ENCODE results near the gene ATP2B3. TPM values are rescaled to one million over a fixed set of nuclear protein-coding genes. Genes with fewer than 3 reads are reported as not detected.

Gene ATP2B3
- total RNA-seq, 2 experiments from 2014 or later, result not detected

GRCh38 chrX:153522259-153522658 lies 4.8 kb downstream of the ATP2B3 start:
- DNase-seq, result no peak
- CTCF ChIA-PET, result no interaction called here
- no peak for ATAC-seq
- Mint-ChIP-seq H3K9me3 (ENCODE audit: low read depth) (no peaks in the 10 kb centered on the region), H3K4me1 (no peaks in the 10 kb centered on the region), H3K27me3 (peaks cover 16% of the 10 kb centered on the region), H3K4me3 (no peak overlapping the region), H3K27ac (no peak overlapping the region), H3K36me3 (no peaks in the 10 kb centered on the region)

- Mint-ChIP-seq H3K36me3 (no peaks in the 10 kb centered on the region), H3K4me1 (no peaks in the 10 kb centered on the region), H3K4me3 (no peak overlapping the region), H3K9me3 (ENCODE audit: low read depth) (no peaks in the 10 kb centered on the region), H3K27ac (no peak overlapping the region), H3K27me3 (peaks cover 15% of the 10 kb centered on the region)
- CTCF ChIA-PET, result no interaction called here
- DNase-seq, result no peak
- no peak for ATAC-seq
Measured at GRCh38 chrX:153523269-153523668, 5.8 kb downstream of the ATP2B3 start.

GRCh38 chrX:153524234-153524633 lies 6.8 kb downstream of the ATP2B3 start:
- CTCF ChIA-PET, result interaction anchor here (1.0 kb wide), 1 partner anchor 15 kb away, joined by 3 read pairs; no protein-coding TSS in a partner anchor
- Mint-ChIP-seq H3K27me3 (peaks cover 9% of the 10 kb centered on the region), H3K4me3 (no peak overlapping the region), H3K9me3 (ENCODE audit: low read depth) (no peaks in the 10 kb centered on the region), H3K36me3 (no peaks in the 10 kb centered on the region), H3K4me1 (no peaks in the 10 kb centered on the region), H3K27ac (no peak overlapping the region)
- DNase-seq (no peak), ATAC-seq (no peak)

GRCh38 chrX:153525451-153525850 lies 8.0 kb downstream of the ATP2B3 start:
- CTCF ChIA-PET, result no interaction called here
- H3K27ac Mint-ChIP-seq, result no peak overlapping the region
- no peak for ATAC-seq

GRCh38 chrX:153526042-153526441 lies 8.6 kb downstream of the ATP2B3 start:
- no peak for ATAC-seq
- H3K4me1 Mint-ChIP-seq, result no peaks in the 10 kb centered on the region
- H3K27me3 Mint-ChIP-seq, result peaks cover 3% of the 10 kb centered on the region
- no peak overlapping the region for H3K4me3 Mint-ChIP-seq
- DNase-seq, result no peak
- CTCF ChIA-PET, result interaction anchor here (1.5 kb wide), 1 partner anchor 19 kb away, joined by 3 read pairs; no protein-coding TSS in a partner anchor
- H3K9me3 Mint-ChIP-seq (ENCODE audit: low read depth), result no peaks in the 10 kb centered on the region
- H3K36me3 Mint-ChIP-seq, result no peaks in the 10 kb centered on the region
- no peak overlapping the region for H3K27ac Mint-ChIP-seq

More at GRCh38 chrX:153525451-153525850, 8.0 kb downstream of the ATP2B3 start:
- no peak overlapping the region for H3K4me3 Mint-ChIP-seq
- DNase-seq, result no peak
- H3K36me3 Mint-ChIP-seq, result no peaks in the 10 kb centered on the region
- H3K9me3 Mint-ChIP-seq (ENCODE audit: low read depth), result no peaks in the 10 kb centered on the region
- peaks cover 6% of the 10 kb centered on the region for H3K27me3 Mint-ChIP-seq
- no peaks in the 10 kb centered on the region for H3K4me1 Mint-ChIP-seq

- CTCF ChIA-PET, result interaction anchor here (1.5 kb wide), 1 partner anchor 20 kb away, joined by 3 read pairs; no protein-coding TSS in a partner anchor
- Mint-ChIP-seq H3K36me3 (no peaks in the 10 kb centered on the region), H3K4me1 (no peaks in the 10 kb centered on the region), H3K4me3 (no peak overlapping the region), H3K9me3 (ENCODE audit: low read depth) (no peaks in the 10 kb centered on the region), H3K27me3 (peaks cover 3% of the 10 kb centered on the region), H3K27ac (no peak overlapping the region)
- ATAC-seq, result no peak
- DNase-seq, result no peak
Measured at GRCh38 chrX:153526801-153527200, 9.4 kb downstream of the ATP2B3 start.

- Mint-ChIP-seq H3K27me3 (no peaks in the 10 kb centered on the region), H3K4me1 (no peaks in the 10 kb centered on the region), H3K36me3 (no peaks in the 10 kb centered on the region), H3K4me3 (no peak overlapping the region), H3K27ac (no peak overlapping the region), H3K9me3 (ENCODE audit: low read depth) (no peaks in the 10 kb centered on the region)
- ATAC-seq (no peak), DNase-seq (no peak)
- CTCF ChIA-PET, result interaction anchor here (1.5 kb wide), 1 partner anchor 20 kb away, joined by 3 read pairs; no protein-coding TSS in a partner anchor
Measured at GRCh38 chrX:153527208-153527607, 9.8 kb downstream of the ATP2B3 start.

- CTCF ChIA-PET, result interaction anchor here (1.0 kb wide), 1 partner anchor 9 kb away, joined by 4 read pairs; no protein-coding TSS in a partner anchor
- Mint-ChIP-seq H3K4me3 (no peak overlapping the region), H3K27ac (no peak overlapping the region), H3K36me3 (no peaks in the 10 kb centered on the region), H3K27me3 (no peaks in the 10 kb centered on the region), H3K4me1 (no peaks in the 10 kb centered on the region), H3K9me3 (ENCODE audit: low read depth) (no peaks in the 10 kb centered on the region)
- DNase-seq (no peak), ATAC-seq (no peak)
Measured at GRCh38 chrX:153530411-153531129, 13.1 kb downstream of the ATP2B3 start.

- H3K27me3 Mint-ChIP-seq, result no peaks in the 10 kb centered on the region
- ATAC-seq, result no peak
- no peaks in the 10 kb centered on the region for H3K9me3 Mint-ChIP-seq (ENCODE audit: low read depth)
- CTCF ChIA-PET, result interaction anchor here (1.6 kb wide), 1 partner anchor 103 kb away, joined by 3 read pairs; no protein-coding TSS in a partner anchor
- no peaks in the 10 kb centered on the region for H3K36me3 Mint-ChIP-seq
- H3K4me3 Mint-ChIP-seq, result no peak overlapping the region
- no peak overlapping the region for H3K27ac Mint-ChIP-seq
- DNase-seq, result no peak
- no peaks in the 10 kb centered on the region for H3K4me1 Mint-ChIP-seq
Measured at GRCh38 chrX:153533091-153533490, 15.6 kb downstream of the ATP2B3 start.

- H3K27me3 Mint-ChIP-seq, result no peaks in the 10 kb centered on the region
- CTCF ChIA-PET, result interaction anchor here (3.8 kb wide), 1 partner anchor 129 kb away, joined by 96 read pairs; no protein-coding TSS in a partner anchor
- no peak overlapping the region for H3K4me3 Mint-ChIP-seq
- H3K27ac Mint-ChIP-seq, result no peak overlapping the region
- H3K9me3 Mint-ChIP-seq (ENCODE audit: low read depth), result no peaks in the 10 kb centered on the region
- no peak for DNase-seq
- H3K4me1 Mint-ChIP-seq, result no peaks in the 10 kb centered on the region
- no peaks in the 10 kb centered on the region for H3K36me3 Mint-ChIP-seq
- no peak for ATAC-seq
Measured at GRCh38 chrX:153537080-153537479, 19.6 kb downstream of the ATP2B3 start.

GRCh38 chrX:153537526-153538295 lies 20.3 kb downstream of the ATP2B3 start:
- Mint-ChIP-seq H3K4me3 (no peak overlapping the region), H3K9me3 (ENCODE audit: low read depth) (no peaks in the 10 kb centered on the region), H3K27me3 (no peaks in the 10 kb centered on the region), H3K4me1 (no peaks in the 10 kb centered on the region), H3K27ac (no peak overlapping the region), H3K36me3 (no peaks in the 10 kb centered on the region)
- ATAC-seq (no peak), DNase-seq (no peak)
- CTCF ChIA-PET, result interaction anchor here (3.8 kb wide), 1 partner anchor 128 kb away, joined by 96 read pairs; no protein-coding TSS in a partner anchor

GRCh38 chrX:153538424-153538823 lies 21.0 kb downstream of the ATP2B3 start:
- Mint-ChIP-seq H3K27me3 (no peaks in the 10 kb centered on the region), H3K27ac (no peak overlapping the region), H3K36me3 (no peaks in the 10 kb centered on the region), H3K4me1 (no peaks in the 10 kb centered on the region), H3K9me3 (ENCODE audit: low read depth) (no peaks in the 10 kb centered on the region), H3K4me3 (no peak overlapping the region)
- DNase-seq (no peak), ATAC-seq (no peak)
- CTCF ChIA-PET, result interaction anchor here (1.0 to 3.8 kb wide), 9 partner anchors 11 to 127 kb away, joined by 3 to 96 read pairs (median 5); partner anchors contain the start of gene DUSP9

GRCh38 chrX:153539171-153539978 lies 21.9 kb downstream of the ATP2B3 start:
- DNase-seq (peak; percentile 64), ATAC-seq (peak; percentile 82)
- CTCF ChIA-PET, result interaction anchor here (0.6 to 3.8 kb wide), 29 partner anchors 9 to 598 kb away, joined by 3 to 96 read pairs (median 4); partner anchors contain the start of gene DUSP9
- no peaks in the 10 kb centered on the region for H3K36me3 Mint-ChIP-seq
- no peak overlapping the region for H3K4me3 Mint-ChIP-seq
- no peaks in the 10 kb centered on the region for H3K9me3 Mint-ChIP-seq (ENCODE audit: low read depth)
- H3K4me1 Mint-ChIP-seq, result no peaks in the 10 kb centered on the region
- no peak overlapping the region for H3K27ac Mint-ChIP-seq
- no peaks in the 10 kb centered on the region for H3K27me3 Mint-ChIP-seq
